ENCODE results near the gene VPS36.

- TF ChIP-seq POLR2A (IDR thresholded peaks at IDR 0.05) (no peak), CTCF (IDR thresholded peaks at IDR 0.05) (no peak)
Measured at GRCh38 chr13:52374389-52374788, 76.0 kb downstream of the VPS36 start.

Measured in lower leg skin (tissue), 3 donors.